ENCODE results near the gene CLIC6.

DNA sequence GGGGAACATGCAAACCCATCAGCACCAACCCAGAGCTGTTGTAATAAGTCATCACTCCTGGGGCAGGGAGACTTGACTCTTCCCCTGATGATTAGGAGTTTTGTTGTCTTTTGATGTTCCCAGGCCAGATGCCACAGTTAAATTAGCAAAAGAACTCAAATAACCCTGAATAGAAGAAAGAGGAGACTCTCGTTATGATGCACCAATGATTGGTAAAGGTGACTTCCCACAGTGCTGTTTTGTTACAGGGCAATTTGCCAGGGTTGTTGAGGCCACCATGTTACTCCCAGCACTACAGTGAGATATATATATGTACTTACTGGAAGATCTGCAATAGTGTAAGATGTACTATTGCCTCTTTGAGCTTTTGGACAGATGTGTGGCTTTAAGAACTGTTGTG is 29.5 kb upstream of the CLIC6 start:
- TF ChIP-seq, protein P1, sequence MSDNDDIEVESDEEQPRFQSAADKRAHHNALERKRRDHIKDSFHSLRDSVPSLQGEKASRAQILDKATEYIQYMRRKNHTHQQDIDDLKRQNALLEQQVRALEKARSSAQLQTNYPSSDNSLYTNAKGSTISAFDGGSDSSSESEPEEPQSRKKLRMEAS (IDR thresholded peaks at IDR 0.05) = no peak
- TF ChIP-seq SMC3 (IDR thresholded peaks at IDR 0.05) = no peak
- TF ChIP-seq, protein P2, sequence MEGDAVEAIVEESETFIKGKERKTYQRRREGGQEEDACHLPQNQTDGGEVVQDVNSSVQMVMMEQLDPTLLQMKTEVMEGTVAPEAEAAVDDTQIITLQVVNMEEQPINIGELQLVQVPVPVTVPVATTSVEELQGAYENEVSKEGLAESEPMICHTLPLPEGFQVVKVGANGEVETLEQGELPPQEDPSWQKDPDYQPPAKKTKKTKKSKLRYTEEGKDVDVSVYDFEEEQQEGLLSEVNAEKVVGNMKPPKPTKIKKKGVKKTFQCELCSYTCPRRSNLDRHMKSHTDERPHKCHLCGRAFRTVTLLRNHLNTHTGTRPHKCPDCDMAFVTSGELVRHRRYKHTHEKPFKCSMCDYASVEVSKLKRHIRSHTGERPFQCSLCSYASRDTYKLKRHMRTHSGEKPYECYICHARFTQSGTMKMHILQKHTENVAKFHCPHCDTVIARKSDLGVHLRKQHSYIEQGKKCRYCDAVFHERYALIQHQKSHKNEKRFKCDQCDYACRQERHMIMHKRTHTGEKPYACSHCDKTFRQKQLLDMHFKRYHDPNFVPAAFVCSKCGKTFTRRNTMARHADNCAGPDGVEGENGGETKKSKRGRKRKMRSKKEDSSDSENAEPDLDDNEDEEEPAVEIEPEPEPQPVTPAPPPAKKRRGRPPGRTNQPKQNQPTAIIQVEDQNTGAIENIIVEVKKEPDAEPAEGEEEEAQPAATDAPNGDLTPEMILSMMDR (IDR thresholded peaks at IDR 0.05) = no peak
- TF ChIP-seq, protein P3, sequence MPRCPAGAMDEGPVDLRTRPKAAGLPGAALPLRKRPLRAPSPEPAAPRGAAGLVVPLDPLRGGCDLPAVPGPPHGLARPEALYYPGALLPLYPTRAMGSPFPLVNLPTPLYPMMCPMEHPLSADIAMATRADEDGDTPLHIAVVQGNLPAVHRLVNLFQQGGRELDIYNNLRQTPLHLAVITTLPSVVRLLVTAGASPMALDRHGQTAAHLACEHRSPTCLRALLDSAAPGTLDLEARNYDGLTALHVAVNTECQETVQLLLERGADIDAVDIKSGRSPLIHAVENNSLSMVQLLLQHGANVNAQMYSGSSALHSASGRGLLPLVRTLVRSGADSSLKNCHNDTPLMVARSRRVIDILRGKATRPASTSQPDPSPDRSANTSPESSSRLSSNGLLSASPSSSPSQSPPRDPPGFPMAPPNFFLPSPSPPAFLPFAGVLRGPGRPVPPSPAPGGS (IDR thresholded peaks at IDR 0.05) = no peak
- TF ChIP-seq CEBPB (IDR thresholded peaks at IDR 0.05) = no peak
- TF ChIP-seq RFX5 (IDR thresholded peaks at IDR 0.05) = no peak
- no peak for TF ChIP-seq POLR2A (IDR thresholded peaks at IDR 0.05; ENCODE audit: low read length)
- no peak for TF ChIP-seq MAFK (IDR thresholded peaks at IDR 0.05; ENCODE audit: partially characterized antibody)
- TF ChIP-seq, protein P4, sequence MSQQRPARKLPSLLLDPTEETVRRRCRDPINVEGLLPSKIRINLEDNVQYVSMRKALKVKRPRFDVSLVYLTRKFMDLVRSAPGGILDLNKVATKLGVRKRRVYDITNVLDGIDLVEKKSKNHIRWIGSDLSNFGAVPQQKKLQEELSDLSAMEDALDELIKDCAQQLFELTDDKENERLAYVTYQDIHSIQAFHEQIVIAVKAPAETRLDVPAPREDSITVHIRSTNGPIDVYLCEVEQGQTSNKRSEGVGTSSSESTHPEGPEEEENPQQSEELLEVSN (IDR thresholded peaks at IDR 0.05; ENCODE audit: borderline replicate concordance, low read depth) = no peak
- TF ChIP-seq, protein P5, sequence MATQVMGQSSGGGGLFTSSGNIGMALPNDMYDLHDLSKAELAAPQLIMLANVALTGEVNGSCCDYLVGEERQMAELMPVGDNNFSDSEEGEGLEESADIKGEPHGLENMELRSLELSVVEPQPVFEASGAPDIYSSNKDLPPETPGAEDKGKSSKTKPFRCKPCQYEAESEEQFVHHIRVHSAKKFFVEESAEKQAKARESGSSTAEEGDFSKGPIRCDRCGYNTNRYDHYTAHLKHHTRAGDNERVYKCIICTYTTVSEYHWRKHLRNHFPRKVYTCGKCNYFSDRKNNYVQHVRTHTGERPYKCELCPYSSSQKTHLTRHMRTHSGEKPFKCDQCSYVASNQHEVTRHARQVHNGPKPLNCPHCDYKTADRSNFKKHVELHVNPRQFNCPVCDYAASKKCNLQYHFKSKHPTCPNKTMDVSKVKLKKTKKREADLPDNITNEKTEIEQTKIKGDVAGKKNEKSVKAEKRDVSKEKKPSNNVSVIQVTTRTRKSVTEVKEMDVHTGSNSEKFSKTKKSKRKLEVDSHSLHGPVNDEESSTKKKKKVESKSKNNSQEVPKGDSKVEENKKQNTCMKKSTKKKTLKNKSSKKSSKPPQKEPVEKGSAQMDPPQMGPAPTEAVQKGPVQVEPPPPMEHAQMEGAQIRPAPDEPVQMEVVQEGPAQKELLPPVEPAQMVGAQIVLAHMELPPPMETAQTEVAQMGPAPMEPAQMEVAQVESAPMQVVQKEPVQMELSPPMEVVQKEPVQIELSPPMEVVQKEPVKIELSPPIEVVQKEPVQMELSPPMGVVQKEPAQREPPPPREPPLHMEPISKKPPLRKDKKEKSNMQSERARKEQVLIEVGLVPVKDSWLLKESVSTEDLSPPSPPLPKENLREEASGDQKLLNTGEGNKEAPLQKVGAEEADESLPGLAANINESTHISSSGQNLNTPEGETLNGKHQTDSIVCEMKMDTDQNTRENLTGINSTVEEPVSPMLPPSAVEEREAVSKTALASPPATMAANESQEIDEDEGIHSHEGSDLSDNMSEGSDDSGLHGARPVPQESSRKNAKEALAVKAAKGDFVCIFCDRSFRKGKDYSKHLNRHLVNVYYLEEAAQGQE (IDR thresholded peaks at IDR 0.05) = no peak
